ENCODE data around the gene GLG1.
"Not testable (repeated sequence)": the region's sequence is repeated elsewhere in the genome, so short reads cannot be mapped to it uniquely, and the experiment has no call there.

Gene GLG1

DNA sequence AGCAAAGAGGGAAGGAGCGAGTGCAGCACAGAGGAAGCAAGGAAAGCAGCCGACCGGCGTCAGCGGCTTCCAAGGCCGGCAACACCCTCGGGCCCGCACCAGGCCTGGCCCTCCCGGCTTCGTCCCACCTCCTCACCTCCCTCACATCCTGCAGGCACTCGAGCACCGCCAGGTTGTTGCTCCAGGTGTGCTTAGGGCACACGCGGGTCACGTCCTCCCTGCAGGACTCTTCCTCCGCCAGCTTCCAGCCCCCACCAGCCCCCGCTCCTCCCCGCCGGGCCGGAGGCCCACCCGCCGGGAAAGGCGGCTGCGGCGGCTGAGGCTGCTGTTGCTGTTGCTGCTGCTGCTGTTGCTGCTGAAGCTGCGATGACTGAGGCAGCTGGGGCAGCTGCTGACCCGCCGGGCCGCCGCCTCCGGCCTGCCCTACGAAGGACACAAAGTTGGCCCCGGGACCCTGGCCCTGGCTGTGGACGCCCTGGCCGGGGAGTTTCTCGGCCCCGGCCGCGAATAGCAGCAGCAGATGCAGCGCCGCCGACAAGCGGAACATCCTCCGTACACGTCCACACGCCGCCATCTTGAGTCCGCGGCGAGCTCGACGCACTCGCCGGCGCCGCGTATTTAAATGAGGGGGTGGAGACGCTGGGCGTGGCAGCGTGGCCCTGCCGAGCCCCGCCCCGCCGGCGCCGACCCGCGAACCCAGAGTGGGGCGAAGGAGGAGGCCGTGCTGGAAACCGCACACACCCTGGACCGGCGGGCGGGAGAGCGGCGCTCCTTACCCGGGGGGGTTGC is at the start of gene GLG1:
GLG1 (minus strand) TSS at position 594 of the 789 bp plus-strand sequence; CDS start at position 574, 20 bp downstream.
- peak; percentile 95 for DNase-seq (ENCODE audit: low read depth)
- TF ChIP-seq, protein P1, sequence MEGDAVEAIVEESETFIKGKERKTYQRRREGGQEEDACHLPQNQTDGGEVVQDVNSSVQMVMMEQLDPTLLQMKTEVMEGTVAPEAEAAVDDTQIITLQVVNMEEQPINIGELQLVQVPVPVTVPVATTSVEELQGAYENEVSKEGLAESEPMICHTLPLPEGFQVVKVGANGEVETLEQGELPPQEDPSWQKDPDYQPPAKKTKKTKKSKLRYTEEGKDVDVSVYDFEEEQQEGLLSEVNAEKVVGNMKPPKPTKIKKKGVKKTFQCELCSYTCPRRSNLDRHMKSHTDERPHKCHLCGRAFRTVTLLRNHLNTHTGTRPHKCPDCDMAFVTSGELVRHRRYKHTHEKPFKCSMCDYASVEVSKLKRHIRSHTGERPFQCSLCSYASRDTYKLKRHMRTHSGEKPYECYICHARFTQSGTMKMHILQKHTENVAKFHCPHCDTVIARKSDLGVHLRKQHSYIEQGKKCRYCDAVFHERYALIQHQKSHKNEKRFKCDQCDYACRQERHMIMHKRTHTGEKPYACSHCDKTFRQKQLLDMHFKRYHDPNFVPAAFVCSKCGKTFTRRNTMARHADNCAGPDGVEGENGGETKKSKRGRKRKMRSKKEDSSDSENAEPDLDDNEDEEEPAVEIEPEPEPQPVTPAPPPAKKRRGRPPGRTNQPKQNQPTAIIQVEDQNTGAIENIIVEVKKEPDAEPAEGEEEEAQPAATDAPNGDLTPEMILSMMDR (IDR thresholded peaks at IDR 0.05; ENCODE audit: insufficient read depth, low read depth, low read length, missing control alignments) = no peak
- peak within 1 kb of the TSS; percentile 88 for H3K4me3 ChIP-seq (ENCODE audit: low read depth, low read length)

DNA sequence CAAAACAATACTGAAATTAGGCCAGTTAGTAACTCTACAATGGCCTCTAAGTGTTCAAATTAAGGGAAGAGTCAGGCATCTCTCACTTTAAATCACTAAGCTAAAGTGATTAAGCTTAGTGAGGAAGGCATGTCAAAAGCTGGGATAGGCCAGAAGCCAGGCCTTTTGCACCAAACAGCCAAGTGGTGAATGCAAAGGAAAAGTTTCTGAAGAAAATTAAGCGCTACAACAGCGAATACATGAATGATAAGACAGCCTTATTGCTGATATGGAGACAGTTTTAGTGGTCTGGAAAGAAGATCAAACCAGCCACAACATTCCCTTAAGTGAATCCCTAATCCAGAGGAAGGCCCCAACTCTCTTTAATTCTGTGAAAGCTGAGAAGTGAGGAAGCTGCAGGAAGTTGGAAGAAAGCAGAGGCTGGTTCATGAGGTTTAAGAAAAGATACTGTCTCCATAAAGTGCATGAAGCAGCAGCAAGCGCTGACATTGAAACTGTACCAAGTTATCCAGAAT is 47.7 kb upstream of the GLG1 start:
- DNase-seq (ENCODE audit: low read depth) = no peak
- TF ChIP-seq, protein P1 (IDR thresholded peaks at IDR 0.05; ENCODE audit: insufficient read depth, low read depth, low read length, missing control alignments) = no peak
- H3K4me3 ChIP-seq (ENCODE audit: low read depth, low read length) = no peak overlapping the region

DNA sequence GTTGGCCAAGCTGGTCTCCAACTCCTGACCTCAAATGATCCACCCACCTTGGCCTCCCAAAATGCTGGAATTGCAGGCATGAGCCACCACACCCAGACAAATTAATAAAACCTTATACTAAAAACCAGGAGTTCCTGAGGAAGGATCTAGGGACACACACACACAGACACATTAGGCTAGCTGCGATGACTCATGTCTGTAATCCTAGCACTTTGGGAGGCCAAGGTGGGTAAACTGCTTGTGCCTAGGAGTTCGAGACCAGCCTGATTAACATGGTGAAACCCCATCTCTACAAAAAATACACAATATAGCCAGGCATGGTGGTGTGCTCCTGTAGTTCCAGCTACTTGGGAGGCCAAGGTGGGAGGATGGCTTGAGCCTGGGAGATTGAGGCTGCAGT is 46.0 kb upstream of the GLG1 start:
- not testable (repeated sequence) for DNase-seq (ENCODE audit: low read depth); H3K4me3 ChIP-seq (ENCODE audit: low read depth, low read length)

DNA sequence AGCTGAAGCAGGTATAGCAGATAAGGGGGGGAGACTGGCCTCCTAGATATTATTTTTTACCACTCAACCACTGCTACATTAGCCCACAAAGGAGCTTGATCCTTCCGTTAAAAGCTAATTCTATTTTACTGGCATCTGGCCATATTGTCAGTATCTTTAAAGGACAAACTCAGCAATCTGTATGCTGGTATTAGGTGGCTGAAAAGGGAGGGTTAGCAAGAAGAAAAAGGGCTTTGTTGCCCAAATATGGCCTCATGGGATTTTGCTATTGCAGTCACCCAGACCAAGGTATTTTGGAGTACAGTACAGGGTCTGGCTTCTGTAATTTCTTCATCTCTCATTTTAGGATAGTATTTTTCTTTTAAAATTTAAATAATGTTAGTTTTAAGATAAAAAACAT is 45.3 kb upstream of the GLG1 start:
- no peak overlapping the region for H3K4me3 ChIP-seq (ENCODE audit: low read depth, low read length)
- DNase-seq (ENCODE audit: low read depth) = no peak
- TF ChIP-seq, protein P1 (IDR thresholded peaks at IDR 0.05; ENCODE audit: insufficient read depth, low read depth, low read length, missing control alignments) = no peak

DNA sequence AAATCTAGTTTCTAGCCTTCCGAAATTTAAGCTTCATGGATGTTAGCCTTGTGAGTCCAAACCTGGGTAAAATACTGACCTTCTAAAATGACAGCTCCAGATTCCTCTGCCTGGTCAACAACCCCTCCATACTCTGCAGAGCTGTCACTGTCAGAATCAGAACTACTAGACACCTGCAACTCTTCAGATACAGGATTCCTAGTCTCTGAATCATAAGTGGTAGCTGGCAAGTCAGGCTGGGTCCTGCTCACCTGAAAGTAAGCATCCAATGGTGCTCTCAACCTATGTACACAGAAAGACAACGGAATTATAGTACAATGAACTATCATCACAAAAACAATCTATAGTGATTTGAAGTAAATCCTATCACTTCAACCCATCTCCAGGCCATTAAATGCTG is 44.9 kb upstream of the GLG1 start:
- TF ChIP-seq, protein P1 (IDR thresholded peaks at IDR 0.05; ENCODE audit: insufficient read depth, low read depth, low read length, missing control alignments) = no peak
- no peak overlapping the region for H3K4me3 ChIP-seq (ENCODE audit: low read depth, low read length)
- no peak for DNase-seq (ENCODE audit: low read depth)

DNA sequence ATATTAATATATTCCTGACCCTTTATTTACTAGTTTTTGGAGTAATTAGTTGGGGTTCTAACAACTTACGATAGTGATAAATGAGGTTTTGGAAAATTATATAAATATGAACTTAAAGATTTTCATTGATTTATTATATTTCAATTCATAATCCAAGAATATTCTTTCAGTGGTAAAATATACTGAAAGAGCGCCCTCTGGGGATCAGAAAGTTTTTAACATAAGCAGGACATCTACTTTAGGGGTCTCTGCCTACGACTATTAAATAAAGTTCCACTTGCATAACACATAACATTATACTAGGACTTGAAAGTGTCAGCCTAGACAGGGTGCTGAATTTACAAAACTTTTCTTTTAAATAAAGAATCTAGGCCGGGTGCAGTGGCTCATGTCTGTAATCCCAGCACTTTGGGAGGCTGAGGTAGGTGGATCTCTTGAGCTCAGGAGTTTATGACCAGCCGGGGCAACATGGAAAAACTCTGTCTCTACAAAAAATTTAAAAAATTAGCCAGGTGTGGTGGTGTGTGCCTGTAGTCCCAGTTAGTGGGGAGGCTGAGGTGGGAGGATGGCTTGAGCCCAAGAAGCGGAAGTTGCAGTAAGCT is 44.2 kb upstream of the GLG1 start:
- no peak for DNase-seq (ENCODE audit: low read depth)
- TF ChIP-seq, protein P1 (IDR thresholded peaks at IDR 0.05; ENCODE audit: insufficient read depth, low read depth, low read length, missing control alignments) = peak; percentile 29
- H3K4me3 ChIP-seq (ENCODE audit: low read depth, low read length) = no peak overlapping the region

DNA sequence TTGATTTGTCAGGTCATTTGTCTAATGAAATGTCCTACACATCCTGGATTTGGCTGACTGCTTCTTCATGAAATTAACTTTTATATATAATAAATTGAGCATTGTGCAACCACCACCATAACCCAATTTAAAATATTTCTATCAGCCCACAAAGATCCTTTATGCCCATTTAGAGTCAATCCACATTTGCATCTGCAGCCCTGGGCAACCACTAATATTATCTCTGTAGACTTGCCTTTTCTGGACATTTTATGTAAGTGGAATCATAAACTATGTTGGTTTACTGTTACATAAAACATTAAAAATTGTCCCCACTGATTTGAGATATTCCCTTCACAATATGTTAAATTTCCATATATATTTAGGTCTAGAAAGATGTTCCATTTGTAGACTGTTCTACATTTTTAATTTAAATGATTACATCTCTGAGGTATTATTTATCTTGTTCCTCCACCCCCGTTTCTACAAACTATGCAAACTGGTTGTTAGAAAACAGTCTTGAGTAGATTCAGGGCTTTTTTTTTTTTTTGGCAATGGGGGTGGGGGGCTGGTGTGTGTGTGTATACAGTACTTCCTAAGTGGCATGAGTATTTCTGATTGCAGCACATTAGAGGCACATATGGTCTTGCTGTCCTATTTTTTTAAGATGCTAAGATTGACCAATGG is 43.1 kb upstream of the GLG1 start:
- TF ChIP-seq, protein P1 (IDR thresholded peaks at IDR 0.05; ENCODE audit: insufficient read depth, low read depth, low read length, missing control alignments) = no peak
- H3K4me3 ChIP-seq (ENCODE audit: low read depth, low read length) = no peak overlapping the region
- DNase-seq (ENCODE audit: low read depth) = no peak
